ENCODE measurements around the gene PSMA5. TPM values are rescaled to one million over a fixed set of nuclear protein-coding genes. Genes with fewer than 3 reads are reported as not detected.
"Not testable (repeated sequence)": the region's sequence is repeated elsewhere in the genome, so short reads cannot be mapped to it uniquely, and the experiment has no call there.

Gene PSMA5
- total and polyA plus RNA-seq, 5 donors: 49.1 to 60.2 (median 52.3) TPM

DNA sequence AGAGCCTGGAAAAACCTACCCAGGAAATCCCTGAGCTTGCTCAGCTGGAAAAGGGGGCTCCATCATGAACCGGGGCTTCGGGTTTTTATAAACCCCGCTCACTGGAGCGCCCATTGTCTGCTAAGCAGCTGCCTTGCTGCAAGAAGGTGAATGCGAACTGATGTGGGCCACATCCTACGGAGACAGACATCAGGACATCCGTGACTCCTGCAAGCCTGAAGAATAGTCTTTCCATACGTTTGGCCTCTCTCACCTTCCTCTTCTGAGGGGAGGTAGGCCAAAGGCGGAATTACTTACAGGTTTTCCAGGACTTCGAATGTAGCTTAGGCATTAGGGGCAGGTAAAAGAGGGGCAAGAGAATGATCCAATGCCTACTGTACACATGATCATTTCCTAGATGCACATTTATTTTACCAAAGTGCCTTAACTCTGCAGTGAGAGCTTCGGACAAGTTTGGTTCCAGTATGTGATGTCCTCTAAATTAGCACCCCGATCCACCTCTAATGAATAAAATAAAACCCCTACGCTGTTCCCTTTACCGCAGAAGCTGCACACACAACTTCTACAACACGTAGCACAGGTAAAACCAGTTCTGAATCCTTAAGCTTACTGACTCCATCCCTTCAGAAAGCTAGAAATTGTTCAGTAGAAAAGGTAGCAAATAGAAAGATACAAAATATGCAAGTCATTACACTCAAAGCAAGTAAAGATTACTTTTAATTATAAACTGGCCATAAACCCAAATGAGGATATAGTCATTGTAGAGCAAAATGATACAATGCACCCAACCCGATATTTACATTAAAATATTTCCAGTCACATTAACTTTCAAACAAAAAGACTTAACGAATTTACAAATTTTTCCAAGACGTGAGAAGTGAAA is 27.7 kb downstream of the PSMA5 start:
- WGBS: 50% methylated on average over 18 of the region's 18 CpGs
- Histone ChIP-seq H3K4me1 (ENCODE audit: control insufficient read depth, insufficient read depth, low read length) (no peaks in the 10 kb centered on the region), H3K27ac (ENCODE audit: low read length) (peak overlapping the region; percentile 55), H3K9me3 (ENCODE audit: control insufficient read depth, low read length) (no peaks in the 10 kb centered on the region), H3K4me3 (ENCODE audit: low read length) (peak overlapping the region; percentile 91), H3K27me3 (ENCODE audit: control insufficient read depth, insufficient read depth) (no peaks in the 10 kb centered on the region)
- ATAC-seq (no peak), DNase-seq (no peak)
- intact Hi-C loops (cut with DNase I): loop anchor here (1.0 to 10.0 kb wide), 7 partner anchors 54 to 136 kb away; partner anchors contain the start of gene MYBPHL (in 1 of the 4)

DNA sequence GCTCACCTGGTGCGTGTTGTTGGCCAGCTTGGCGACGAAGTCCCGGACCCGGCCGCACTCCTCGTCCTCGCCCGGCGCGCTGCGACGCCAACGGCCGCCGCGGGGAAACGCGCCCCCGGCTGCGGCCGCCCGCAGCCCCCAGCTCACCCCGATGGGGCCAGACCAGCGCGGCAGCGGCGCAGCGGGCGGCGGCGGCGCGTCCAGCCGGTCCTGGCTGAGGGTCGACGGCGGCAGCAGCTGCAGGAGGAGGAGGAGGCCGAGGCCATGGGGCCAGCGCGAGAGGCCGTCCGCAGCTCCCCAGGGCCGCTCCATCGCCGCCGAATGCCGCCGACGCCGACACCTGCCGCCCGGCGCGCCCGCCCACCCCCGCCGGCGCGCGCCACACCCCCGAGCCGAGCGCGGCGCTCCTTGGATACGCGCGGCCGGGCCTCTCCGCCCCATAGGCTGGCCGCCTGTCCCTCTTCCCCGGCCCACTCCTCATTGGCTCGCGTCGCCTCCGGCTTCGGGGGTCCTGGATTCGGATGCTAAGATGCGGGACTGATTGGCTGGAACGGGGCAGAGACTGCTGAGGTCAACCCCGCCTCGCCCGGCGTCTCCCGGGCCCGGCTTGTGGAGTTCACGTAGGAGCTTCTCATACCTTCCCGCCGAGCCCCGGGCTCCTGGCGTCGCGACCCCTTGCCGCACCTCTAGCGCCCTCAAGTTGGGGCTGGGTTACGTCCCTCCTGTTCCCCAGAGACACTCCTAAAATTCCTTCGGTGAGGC is 28.5 kb downstream of the PSMA5 start, which contains the start of gene SORT1:
Gene SORT1, minus strand, starts transcription at position 338 of the 762 bp plus-strand sequence. Its CDS starts 26 bp downstream, at position 312.
- Histone ChIP-seq H3K27me3 (ENCODE audit: control insufficient read depth, insufficient read depth) (no peaks in the 10 kb centered on the region), H3K27ac (ENCODE audit: low read length) (peak within 1 kb of the TSS; percentile 61), H3K4me3 (ENCODE audit: low read length) (peak within 1 kb of the TSS; percentile 91), H3K9me3 (ENCODE audit: control insufficient read depth, low read length) (no peaks in the 10 kb centered on the region), H3K4me1 (ENCODE audit: control insufficient read depth, insufficient read depth, low read length) (peaks cover under 1% of the 10 kb centered on the region)
- peak; percentile 95 to 97 for ATAC-seq
- under 1% methylated on average over 95 of the region's 98 CpGs for WGBS
- intact Hi-C loops (cut with DNase I): loop anchor here (2.0 to 10.0 kb wide), 6 partner anchors 53 to 135 kb away; partner anchors contain the start of gene MYBPHL (in 1 of the 4)
- DNase-seq: peak; percentile 85 to 94 (median 93)

DNA sequence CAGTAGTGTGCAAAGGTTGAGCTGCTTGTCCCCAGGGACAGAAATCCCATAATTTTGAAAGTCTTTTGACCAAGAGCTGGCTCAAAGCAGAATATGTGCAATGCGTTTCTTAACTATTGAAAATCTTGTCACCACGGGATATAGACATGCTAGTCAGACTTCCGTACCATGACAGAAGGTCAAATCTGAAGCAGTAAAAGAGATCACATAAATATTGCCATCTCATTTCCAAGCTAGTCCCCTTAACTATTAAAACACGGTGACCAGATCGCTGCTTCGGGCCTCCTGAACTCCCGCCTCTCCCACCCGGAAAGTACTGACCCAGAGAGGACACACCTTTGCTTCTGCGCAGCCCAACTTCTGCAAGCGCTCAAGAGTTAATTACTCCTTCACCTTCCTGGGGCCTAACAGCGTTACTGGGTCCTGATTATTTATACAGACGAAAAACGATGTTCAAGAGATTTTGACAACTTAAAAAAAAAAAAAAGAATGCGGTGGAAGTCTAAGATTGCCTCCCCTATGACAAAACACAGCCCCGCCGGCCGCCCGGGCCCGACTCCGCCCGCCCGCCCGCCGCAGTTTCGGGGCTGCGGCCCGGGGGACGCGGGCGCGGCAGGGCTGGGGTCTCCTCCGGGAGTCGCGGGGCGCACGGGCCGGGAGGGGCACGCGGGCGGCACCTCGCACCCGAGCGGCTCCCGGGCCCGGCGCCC is 29.2 kb downstream of the PSMA5 start:
- intact Hi-C loops (cut with DNase I): loop anchor here in 3 of 4 donors (5.0 to 10.0 kb wide), 4 partner anchors 52 to 135 kb away; partner anchors contain the start of gene MYBPHL (in 1 of the 3)
- WGBS: 4% methylated on average over 46 of the region's 46 CpGs
- peak; percentile 24 to 65 (median 52) for DNase-seq
- H3K4me1 ChIP-seq (ENCODE audit: control insufficient read depth, insufficient read depth, low read length): peaks cover 3% of the 10 kb centered on the region
- H3K9me3 ChIP-seq (ENCODE audit: control insufficient read depth, low read length): no peaks in the 10 kb centered on the region
- H3K27me3 ChIP-seq (ENCODE audit: control insufficient read depth, insufficient read depth): no peaks in the 10 kb centered on the region
- peak overlapping the region; percentile 61 for H3K27ac ChIP-seq (ENCODE audit: low read length)
- H3K4me3 ChIP-seq (ENCODE audit: low read length): peak overlapping the region; percentile 91
- no peak for ATAC-seq

DNA sequence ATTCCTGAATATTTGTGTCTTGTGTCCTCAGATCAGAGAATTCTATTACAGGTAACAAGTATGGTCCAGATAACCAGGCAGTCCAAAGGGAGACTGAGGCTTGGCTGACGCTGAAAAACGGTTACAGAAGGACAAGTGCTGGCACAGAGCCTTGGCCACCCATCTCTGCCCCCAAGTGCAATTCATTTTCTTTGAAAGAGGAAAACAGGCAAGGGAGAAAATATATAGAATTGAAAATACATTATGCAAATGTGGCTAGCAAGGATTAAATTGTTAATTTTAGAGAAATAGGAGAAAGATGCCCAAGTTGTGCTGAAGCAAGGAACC is 29.8 kb downstream of the PSMA5 start:
- Histone ChIP-seq H3K27ac (ENCODE audit: low read length) (peak overlapping the region; percentile 78), H3K9me3 (ENCODE audit: control insufficient read depth, low read length) (no peaks in the 10 kb centered on the region), H3K4me1 (ENCODE audit: control insufficient read depth, insufficient read depth, low read length) (peaks cover 4% of the 10 kb centered on the region), H3K4me3 (ENCODE audit: low read length) (peak overlapping the region; percentile 91), H3K27me3 (ENCODE audit: control insufficient read depth, insufficient read depth) (no peaks in the 10 kb centered on the region)
- ATAC-seq (no peak), DNase-seq (no peak)
- 39% methylated on average over 2 of the region's 2 CpGs for WGBS
- intact Hi-C loops (cut with DNase I): loop anchor here in 3 of 4 donors (5.0 to 10.0 kb wide), 4 partner anchors 52 to 134 kb away; partner anchors contain the start of gene MYBPHL (in 1 of the 3)

DNA sequence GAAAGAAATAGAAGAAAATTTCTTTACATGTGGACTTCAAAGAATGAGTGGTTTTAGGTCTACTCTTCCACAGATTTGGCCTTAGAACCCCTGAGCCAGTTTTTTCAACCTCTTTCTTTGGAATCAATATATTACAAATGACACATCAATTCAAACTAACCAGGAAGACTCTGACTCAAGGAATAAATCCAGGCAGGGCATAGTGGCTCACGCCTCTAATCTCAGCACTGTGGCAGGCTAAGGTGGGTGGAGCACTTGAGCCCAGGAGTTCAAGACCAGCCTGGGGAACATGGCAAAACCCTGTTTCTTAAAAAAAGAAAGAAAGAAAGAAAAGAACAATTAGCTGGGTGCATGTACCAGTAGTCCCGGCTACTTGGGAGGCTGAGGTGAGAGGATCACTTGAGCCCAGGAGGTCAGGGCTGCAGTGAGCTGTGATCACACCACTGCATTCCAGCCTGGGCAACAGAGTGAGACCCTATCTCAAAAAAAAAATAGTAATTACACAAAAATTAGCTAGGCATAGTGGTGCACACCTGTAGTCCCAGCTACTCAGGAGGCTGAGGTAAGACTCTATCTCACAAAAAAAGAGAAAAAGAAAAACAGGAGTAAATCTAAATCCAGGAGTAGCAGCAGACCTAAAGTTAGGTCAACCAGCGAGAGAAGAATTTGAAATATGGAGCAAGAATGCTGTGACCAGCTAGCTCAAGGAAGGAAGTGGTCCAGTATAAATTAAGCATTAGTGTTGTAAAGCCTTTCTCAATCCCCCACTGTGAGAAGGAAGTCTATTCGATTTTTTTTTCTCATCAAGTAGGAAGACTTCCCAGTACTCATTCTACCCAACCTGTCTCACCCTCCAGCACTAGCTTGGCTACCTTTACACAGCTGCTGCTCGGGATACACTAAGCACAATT is 30.4 kb downstream of the PSMA5 start:
- Histone ChIP-seq H3K27me3 (ENCODE audit: control insufficient read depth, insufficient read depth) (no peaks in the 10 kb centered on the region), H3K9me3 (ENCODE audit: control insufficient read depth, low read length) (no peaks in the 10 kb centered on the region), H3K27ac (ENCODE audit: low read length) (peak overlapping the region; percentile 78), H3K4me3 (ENCODE audit: low read length) (peak overlapping the region; percentile 91), H3K4me1 (ENCODE audit: control insufficient read depth, insufficient read depth, low read length) (peaks cover 4% of the 10 kb centered on the region)
- intact Hi-C loops (cut with DNase I): loop anchor here in 3 of 4 donors (5.0 to 10.0 kb wide), 4 partner anchors 51 to 134 kb away; partner anchors contain the start of gene MYBPHL (in 1 of the 3)
- 54% methylated on average over 5 of the region's 5 CpGs for WGBS
- ATAC-seq (no peak), DNase-seq (no peak)

DNA sequence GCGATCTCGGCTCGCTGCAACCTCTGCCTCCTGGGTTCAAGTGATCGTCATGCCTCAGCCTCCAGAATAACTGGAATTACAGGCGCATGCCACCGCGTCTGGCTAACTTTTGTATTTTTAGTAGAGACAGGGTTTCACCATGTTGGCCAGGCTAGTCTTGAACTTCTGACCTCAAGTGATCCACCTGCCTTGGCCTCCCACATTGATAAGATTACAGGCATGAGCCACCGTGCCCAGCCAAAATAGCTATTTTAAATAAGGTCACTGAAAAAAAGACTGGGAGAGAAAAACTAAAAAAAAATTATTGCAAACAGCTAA is 31.0 kb downstream of the PSMA5 start:
- WGBS: 65% methylated on average over 8 of the region's 8 CpGs
- not testable (repeated sequence) for H3K4me1 ChIP-seq (ENCODE audit: control insufficient read depth, insufficient read depth, low read length); H3K4me3 ChIP-seq (ENCODE audit: low read length); ATAC-seq; H3K27me3 ChIP-seq (ENCODE audit: control insufficient read depth, insufficient read depth); H3K9me3 ChIP-seq (ENCODE audit: control insufficient read depth, low read length)
- peak in 1 of 3 donors; percentile 18 for DNase-seq
- intact Hi-C loops (cut with DNase I): loop anchor here in 3 of 4 donors (5.0 to 10.0 kb wide), 4 partner anchors 50 to 133 kb away; partner anchors contain the start of gene MYBPHL (in 1 of the 3)
- peak overlapping the region; percentile 87 for H3K27ac ChIP-seq (ENCODE audit: low read length)

DNA sequence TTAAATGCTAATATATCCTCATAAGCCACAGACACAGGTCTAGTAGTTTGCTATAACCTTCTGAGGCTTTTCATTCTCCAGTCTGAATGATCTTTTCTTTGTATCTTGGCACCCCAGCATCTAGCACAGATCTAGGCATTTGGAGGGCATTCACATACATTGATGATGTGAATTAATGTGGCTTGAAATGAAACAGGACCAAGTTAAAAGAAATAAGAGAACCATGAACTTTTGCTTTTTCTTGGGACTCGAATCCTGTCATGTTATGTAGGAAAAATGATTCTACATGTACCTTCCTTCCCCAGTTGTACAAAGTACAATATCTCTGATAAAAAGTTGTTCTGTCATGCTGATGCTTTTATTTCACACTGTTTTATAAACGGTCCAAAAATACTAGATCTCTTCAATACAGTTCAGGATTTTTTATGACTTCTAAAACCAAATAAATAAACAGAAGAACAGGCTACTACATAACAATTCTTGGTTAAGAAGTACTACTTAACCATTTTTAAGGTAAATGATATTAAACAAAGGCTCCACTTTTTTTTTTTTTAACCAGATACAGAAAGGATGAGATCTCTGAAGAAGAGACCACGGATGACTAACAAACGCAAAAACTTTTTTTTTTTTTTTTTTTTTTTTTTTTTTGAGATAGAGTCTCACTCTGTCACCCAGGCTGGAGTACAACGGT is 31.5 kb downstream of the PSMA5 start:
- no peaks in the 10 kb centered on the region for H3K9me3 ChIP-seq (ENCODE audit: control insufficient read depth, low read length)
- H3K4me3 ChIP-seq (ENCODE audit: low read length): peak overlapping the region; percentile 16
- no peak for DNase-seq

DNA sequence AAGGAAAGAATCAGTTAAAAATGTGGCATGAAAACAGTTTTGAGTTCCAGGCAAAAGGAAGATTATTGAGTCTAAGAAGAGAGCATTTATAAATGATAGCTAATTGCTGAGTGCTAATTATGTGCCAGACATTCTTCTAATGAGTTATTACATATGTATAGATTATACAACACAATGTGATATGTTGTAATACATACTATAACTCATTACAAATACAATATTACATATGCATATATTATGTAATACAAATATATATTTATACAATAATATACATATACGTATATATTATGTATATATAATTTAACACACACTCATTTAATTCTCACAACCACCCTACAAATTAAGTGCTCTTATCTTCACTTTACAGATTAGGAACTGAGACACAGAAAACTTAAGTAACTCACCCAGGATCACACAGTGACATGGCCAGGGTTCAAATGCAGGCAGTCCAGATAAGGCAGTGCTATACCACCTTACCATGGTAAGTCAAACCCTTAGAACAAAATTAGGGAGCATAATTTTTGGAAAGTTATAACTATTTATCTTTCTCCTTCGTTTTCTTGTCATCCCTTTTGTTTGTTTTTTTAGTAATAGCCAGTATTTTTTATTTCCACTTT is 32.5 kb downstream of the PSMA5 start:
- DNase-seq (no peak), ATAC-seq (no peak)
- intact Hi-C loops (cut with DNase I): loop anchor here in 2 of 4 donors (10.0 kb wide), 2 partner anchors 49 to 89 kb away; partner anchors contain the start of gene MYBPHL (in 1 of the 2)
- peaks cover 13% of the 10 kb centered on the region for H3K4me1 ChIP-seq (ENCODE audit: control insufficient read depth, insufficient read depth, low read length)
- WGBS: 44% methylated on average over 2 of the region's 2 CpGs
- no peaks in the 10 kb centered on the region for H3K9me3 ChIP-seq (ENCODE audit: control insufficient read depth, low read length)
- H3K4me3 ChIP-seq (ENCODE audit: low read length): no peak overlapping the region
- no peaks in the 10 kb centered on the region for H3K27me3 ChIP-seq (ENCODE audit: control insufficient read depth, insufficient read depth)
- peak overlapping the region; percentile 95 for H3K27ac ChIP-seq (ENCODE audit: low read length)

More for the DNA sequence above, 31.5 kb downstream of the PSMA5 start:
- H3K27ac ChIP-seq (ENCODE audit: low read length): peak overlapping the region; percentile 87
- 65% methylated on average over 5 of the region's 5 CpGs for WGBS
- peaks cover 6% of the 10 kb centered on the region for H3K4me1 ChIP-seq (ENCODE audit: control insufficient read depth, insufficient read depth, low read length)
- no peaks in the 10 kb centered on the region for H3K27me3 ChIP-seq (ENCODE audit: control insufficient read depth, insufficient read depth)
- no peak for ATAC-seq
- intact Hi-C loops (cut with DNase I): loop anchor here in 3 of 4 donors (5.0 to 10.0 kb wide), 4 partner anchors 50 to 132 kb away; partner anchors contain the start of gene MYBPHL (in 1 of the 3)

Data from right cardiac atrium (tissue), 5 donors.